GM10266 (cell line): ENCODE data around the gene HBEGF.

Experiments used
- DNase-seq: peaks from one replicate; pipeline ENCODE4 v3.0.0; 2012; ENCODE audit errors: extremely low spot score
- CTCF ChIP-seq: IDR thresholded peaks from 2 replicates; pipeline ENCODE4 v1.5.1; 2012; ENCODE audit warnings: mild to moderate bottlenecking, low read depth; ENCODE audit not compliant: control insufficient read depth, insufficient read depth; ENCODE audit errors: missing control alignments

HBEGF gene

GRCh38 chr5:140337880-140338279 is 8.5 kb downstream of the HBEGF start:
- TF ChIP-seq CTCF: no peak
- no peak for DNase-seq

- TF ChIP-seq CTCF: no peak
- no peak for DNase-seq
These were observed 10.0 kb downstream of the HBEGF start for GRCh38 chr5:140336388-140336787.

- TF ChIP-seq CTCF: no peak
- DNase-seq: no peak
These were observed 14.8 kb downstream of the HBEGF start for GRCh38 chr5:140331638-140332037.

GRCh38 chr5:140329739-140330481 is 16.5 kb downstream of the HBEGF start:
- no peak for DNase-seq
- no peak for TF ChIP-seq CTCF

GRCh38 chr5:140328036-140328764 is 18.2 kb downstream of the HBEGF start:
- DNase-seq: no peak
- no peak for TF ChIP-seq CTCF

- DNase-seq: no peak
- TF ChIP-seq CTCF: no peak
These were observed 18.8 kb downstream of the HBEGF start for GRCh38 chr5:140327589-140327988.

- no peak for TF ChIP-seq CTCF
- no peak for DNase-seq
These were observed 20.9 kb downstream of the HBEGF start for GRCh38 chr5:140325486-140325885.
